Measurements from ENCODE around the gene SLC12A2.

- TF ChIP-seq CTCF (IDR thresholded peaks at IDR 0.05; ENCODE audit: borderline replicate concordance, extremely low read depth, low read length, poor library complexity, severe bottlenecking), result no peak
- TF ChIP-seq EZH2 (IDR thresholded peaks at IDR 0.05; ENCODE audit: borderline replicate concordance, low read depth, low read length, severe bottlenecking), result no peak
Measured at GRCh38 chr5:128220841-128221240, 137.3 kb downstream of the SLC12A2 start.
